ENCODE data around the gene LGALS14.
"Not testable (repeated sequence)": the region's sequence is repeated elsewhere in the genome, so short reads cannot be mapped to it uniquely, and the experiment has no call there.

LGALS14 gene, protein sequence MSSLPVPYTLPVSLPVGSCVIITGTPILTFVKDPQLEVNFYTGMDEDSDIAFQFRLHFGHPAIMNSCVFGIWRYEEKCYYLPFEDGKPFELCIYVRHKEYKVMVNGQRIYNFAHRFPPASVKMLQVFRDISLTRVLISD

GRCh38 chr19:39704181-39705044 lies at the start of gene LGALS14:
Gene LGALS14, plus strand, starts transcription at chr19:39704481. Its CDS starts 48 bp downstream, at chr19:39704529.
- DNase-seq, result peak; percentile 1 to 43 (median 31)

DNA sequence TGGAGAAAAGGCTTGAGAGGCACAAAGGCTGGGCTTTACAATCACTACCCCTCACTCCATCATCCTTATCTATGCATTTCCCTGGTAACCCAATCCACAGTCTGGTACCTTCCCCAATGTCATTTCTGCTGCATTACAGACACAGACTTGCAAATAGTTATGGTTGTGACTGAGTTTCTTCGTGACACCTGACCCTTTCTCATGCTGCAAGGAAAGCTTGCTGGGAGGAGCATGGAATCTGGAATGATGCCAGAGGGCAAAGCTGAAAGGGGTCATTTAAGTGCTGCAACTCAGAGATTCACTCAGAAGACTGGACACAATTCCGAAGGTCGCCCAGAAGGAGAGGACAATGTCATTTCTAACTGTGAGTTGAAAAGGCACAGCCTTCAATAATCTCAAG lies 48.7 kb upstream of the LGALS14 start, which contains the start of gene LGALS16:
TSS of gene LGALS16 (plus strand) at position 301 of the 400 bp plus-strand sequence. CDS start at position 350, 49 bp downstream.
- DNase-seq, result no peak

DNA sequence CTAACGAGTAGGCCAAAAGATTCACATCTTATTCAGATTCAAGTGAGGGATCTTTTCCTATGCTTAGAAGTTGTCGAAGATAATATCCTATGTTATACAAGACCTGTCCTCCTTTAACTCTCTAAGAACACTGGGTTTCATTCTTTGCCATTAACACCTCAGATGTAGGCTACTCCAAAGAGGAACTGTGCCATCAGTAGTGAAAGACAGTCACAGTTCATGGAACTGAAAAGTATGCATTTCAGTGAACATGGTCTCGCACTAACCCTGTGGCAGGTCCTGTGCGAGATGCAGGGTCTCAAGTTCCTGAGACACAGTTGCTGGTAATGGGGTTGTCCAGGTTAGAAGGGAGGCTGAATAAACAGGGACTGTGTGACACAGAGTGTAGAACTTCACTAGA lies 44.5 kb upstream of the LGALS14 start:
- no peak for DNase-seq

- DNase-seq, result no peak
These were observed 43.6 kb upstream of the LGALS14 start for GRCh38 chr19:39660661-39661060.

DNA sequence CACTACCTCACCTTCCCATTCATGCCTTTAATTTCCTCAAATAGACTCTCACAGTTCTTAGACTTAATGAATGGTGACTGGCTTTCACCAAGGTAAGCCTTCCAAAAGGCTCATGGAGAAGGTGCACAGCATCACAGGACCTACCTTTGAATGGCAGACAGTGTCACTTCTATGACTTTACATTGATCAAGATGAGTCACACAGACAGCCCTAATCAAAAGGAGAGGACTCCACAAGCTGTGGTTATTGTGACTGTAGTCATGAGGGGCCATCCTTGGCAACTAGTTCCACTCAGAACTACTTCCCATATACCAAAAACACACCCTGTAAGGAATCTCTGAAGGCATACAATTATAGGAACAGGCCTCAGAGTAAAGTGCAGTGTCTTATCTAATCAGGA lies 42.7 kb upstream of the LGALS14 start:
- DNase-seq, result no peak

- DNase-seq, result not testable (repeated sequence)
These were observed 34.4 kb upstream of the LGALS14 start for GRCh38 chr19:39669860-39670259.

- DNase-seq, result peak in 1 of 3 experiments; percentile 2
These were observed 33.3 kb upstream of the LGALS14 start for GRCh38 chr19:39670998-39671397.

DNA sequence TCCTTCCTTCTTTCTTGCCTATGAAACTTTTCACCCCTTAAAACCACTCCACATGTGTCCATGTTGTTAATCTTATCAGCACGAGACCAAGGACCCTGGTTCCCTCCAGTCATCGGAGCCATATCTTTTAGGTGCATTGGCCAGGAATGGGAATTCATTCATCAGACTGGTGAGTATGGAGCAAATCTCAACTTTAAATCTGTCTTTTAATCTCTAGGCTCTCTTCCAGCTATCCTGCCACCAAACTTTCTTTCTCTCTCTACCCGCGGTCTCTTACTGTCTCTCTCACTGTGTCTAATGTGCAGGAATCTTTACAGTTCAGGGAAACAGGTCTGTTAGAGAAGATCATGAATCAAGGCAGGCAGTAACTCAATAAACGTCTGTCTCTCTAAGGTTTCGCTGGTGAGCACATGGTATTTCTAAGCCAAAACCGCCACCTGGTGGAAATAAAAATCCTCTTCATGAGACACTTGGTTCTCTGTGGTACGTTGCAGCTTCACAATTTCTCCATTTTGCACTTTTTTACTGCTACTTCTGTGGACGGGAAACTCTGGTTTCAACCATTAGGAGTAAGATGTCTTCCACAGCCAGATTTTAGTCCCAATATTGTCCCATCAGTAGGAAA lies 32.4 kb upstream of the LGALS14 start:
- peak; percentile 34 to 78 (median 58) for DNase-seq

- DNase-seq, result no peak
These were observed 31.8 kb upstream of the LGALS14 start for GRCh38 chr19:39672473-39672872.

DNA sequence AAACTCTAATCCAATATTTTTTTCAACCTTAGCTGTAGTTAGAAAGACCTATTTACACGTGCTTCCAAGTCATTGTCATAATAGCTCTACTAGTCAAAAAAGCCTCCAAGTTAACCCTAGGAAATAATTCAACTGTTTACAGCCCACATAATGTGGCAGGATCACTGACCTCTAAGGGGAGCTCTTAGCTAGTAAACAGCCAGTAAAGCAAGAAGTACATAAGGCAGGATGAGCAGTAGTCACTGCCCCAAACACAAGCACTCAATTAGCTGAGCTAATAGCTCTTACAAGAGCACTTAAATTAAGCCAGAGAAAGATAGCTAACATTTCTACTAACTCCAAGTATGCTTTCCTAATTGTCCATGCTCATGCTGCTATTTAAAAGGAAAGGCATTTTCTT lies 30.4 kb upstream of the LGALS14 start:
- DNase-seq, result not testable (repeated sequence)

DNA sequence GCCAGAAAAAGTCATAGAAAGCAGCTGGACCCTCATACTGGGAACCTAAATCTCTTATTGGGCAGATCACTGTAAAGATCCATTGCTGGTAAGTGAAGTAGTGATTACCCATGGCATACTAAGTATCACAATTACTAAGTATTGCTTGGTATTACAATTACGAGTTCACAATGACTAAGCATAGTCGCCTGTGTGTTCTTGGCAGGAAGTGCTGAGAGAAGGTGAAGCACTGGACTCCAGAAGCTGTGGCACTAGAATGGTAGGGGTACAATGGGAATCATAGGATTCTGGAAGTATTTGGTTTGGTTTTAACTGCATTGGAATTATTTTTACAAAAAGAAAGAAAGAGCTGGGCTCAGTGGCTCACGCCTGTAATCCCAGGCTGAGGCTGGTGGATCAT lies 28.3 kb upstream of the LGALS14 start:
- DNase-seq, result no peak

DNA sequence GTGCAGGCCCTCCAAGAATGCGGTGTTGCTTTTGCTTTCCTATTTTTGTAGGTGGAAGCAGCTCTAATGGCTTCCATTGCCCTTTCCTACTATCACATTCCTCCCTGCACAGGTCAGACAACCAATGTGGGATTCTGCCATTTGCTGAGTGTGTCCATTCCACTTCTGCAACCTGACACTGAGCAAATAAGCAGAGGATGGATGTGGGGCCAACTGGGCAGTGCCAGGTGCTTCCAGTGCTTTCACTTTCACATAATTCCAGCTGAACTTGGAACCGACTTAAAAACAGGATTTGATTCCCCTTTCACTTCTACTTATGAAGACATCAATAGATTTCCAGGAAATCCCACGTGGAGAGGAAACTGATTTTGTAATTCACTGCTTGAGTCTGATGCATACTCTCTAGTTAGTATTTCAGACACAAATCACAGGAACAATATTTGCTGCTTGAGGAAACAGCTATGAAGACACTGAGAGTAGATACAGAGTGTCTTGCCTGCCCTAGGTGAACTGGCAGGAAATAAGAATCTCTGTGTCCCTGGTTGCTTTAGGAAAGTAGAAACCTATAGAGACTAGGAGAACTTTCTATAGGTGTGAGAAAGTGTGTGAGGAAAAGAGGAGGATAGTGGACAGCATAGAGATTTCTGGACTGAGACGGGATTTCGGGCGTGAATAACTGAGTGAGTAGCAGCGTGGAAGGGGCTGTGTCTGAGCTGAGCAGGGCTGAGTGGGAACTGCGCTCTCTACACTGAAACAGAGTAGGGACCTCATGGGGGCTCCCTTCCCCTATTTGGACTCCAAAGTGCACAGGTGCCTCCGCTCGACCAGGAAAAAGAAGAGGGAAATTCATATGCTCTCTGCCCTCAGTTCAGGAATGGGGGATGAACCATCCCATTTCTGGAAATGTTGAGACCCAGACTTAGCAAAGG lies 26.1 kb upstream of the LGALS14 start:
- DNase-seq, result peak; percentile 8 to 72 (median 63)

GRCh38 chr19:39679056-39679790 lies 25.1 kb upstream of the LGALS14 start:
- peak in 1 of 3 experiments; percentile 20 for DNase-seq

DNA sequence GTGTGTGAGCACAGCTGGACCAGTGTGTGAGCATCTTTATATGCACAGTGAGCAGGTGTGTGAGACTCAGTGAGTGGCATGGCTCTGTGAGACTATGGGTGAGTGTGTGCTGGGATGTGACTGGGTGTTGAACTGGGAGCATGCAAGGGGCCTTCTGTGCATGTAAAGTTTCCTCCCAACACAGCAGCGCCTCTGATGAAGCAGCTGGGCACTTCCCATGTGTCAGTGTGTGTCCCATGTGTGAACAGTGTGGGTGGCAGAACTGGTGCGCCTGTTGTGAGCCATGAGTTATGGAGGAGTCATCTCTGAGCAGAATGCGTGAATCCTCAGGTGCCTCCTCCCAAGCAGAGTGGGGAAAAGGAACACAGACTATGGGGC lies 24.5 kb upstream of the LGALS14 start:
- no peak for DNase-seq

DNA sequence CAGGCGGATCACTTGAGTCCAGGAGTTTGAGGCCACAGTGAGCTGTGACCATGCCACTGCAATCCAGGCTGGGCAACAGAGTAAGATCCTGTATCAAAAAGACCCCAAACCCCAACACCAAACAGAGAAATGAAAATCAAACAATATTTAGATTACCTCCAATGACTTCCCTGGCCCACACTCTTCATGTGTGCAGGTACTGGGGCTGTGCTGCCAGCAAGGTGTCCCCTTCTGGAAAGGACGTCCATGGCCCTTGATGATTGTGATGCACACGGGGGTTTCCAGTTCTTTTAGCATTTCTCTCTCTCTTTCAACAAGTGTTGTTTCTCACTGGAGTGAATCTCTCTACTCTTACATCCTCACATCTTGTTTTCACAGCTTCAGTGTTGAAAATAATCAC lies 23.7 kb upstream of the LGALS14 start:
- no peak for DNase-seq

- no peak for DNase-seq
These were observed 22.9 kb upstream of the LGALS14 start for GRCh38 chr19:39681416-39681815.

GRCh38 chr19:39684267-39684666 lies 20.0 kb upstream of the LGALS14 start:
- no peak for DNase-seq

DNA sequence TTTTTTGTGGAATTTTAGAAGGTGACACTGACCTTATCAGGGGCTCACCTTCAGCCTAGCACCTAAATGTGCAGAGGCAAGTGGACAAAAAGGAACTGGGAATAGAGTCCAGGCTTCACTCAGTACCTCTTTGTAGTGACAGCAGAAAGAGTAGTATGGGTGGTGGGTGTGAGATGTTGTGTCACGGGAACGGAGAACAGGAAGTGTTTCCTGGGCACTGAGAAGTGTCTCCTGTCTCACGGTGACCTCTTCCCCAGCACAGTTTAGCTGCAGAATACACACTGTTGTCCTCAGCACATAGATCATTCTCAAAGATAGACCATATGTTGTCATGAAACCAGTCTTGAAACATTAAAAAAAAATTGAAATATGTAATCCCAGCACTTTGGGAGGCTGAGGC lies 17.5 kb upstream of the LGALS14 start:
- DNase-seq, result no peak

- not testable (repeated sequence) for DNase-seq
These were observed 15.6 kb upstream of the LGALS14 start for GRCh38 chr19:39688637-39689036.

DNA sequence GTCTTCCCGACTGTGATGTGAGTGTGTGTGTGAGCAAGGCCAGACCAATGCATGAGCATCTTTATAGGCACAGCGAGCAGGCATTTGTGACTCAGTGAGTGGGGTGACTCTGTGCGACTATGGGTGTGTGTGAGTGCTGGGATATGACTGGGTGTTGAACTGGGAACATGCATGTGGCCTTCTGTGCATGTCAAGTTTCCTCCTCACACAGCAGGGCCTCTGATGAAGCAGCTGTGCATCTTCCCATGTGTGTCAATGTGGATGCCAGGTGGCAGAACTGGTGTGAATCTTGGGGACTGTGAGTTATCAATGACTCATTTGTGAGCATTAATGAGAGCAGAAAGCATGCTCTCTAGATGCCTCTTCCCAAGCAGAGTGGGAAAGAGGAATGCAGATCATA lies 12.1 kb upstream of the LGALS14 start:
- DNase-seq, result no peak

DNA sequence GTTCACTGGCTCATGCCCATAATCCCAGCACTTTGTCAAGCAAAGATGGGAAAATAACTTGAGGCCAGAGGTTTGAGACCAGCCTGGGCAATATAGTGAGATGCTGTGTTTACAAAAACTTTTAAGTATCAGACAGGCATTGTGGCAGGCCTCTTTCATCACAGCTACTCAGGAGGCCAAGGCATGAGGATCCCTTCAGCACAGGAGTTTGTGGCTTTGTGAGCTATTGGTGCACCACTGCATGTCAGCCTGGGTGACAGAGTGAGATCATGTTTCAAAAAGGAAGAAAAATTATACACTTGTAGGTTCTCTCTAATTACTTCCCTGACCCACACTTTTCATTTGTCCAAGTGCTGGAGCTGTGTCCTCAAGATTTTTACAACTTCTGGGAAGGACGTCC lies 11.5 kb upstream of the LGALS14 start:
- DNase-seq, result no peak

DNA sequence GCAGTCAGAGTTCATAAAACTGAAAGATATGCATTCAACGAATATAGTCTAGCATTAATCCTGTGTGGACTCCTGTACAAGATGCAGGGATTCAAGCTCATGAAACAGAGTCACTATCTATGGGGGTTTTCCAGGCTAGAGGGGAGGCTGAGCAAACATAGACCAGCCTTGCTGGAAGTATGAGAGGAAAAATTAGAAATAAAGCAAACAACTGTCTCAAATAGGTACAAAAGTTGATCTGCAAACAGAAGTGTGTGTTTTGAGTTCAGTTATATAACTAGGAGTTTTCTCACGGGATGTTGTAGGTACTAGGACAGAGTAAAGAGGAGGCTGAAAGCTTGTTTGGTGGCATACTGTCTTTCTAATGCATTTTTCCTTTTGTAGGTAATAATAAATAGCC lies 8.5 kb upstream of the LGALS14 start:
- DNase-seq, result no peak

Measured in NCI-H1417 (cell line).